ENCODE data around the gene ROBO2.

ROBO2 gene

GRCh38 chr3:77125966-77126365 is 86.1 kb downstream of the ROBO2 start:
- no peak for DNase-seq

GRCh38 chr3:77134769-77135168 is 94.9 kb downstream of the ROBO2 start:
- no peak for DNase-seq

- DNase-seq: no peak
Measured at GRCh38 chr3:77137559-77137958, 97.7 kb downstream of the ROBO2 start.

- no peak for DNase-seq
Measured at GRCh38 chr3:77139624-77140023, 99.7 kb downstream of the ROBO2 start.

GRCh38 chr3:77141423-77141822 is 101.5 kb downstream of the ROBO2 start:
- DNase-seq: no peak

- DNase-seq: no peak
Measured at GRCh38 chr3:77142578-77142977, 102.7 kb downstream of the ROBO2 start.

- no peak for DNase-seq
Measured at GRCh38 chr3:77146004-77146403, 106.1 kb downstream of the ROBO2 start.

GRCh38 chr3:77147836-77148578 is 108.1 kb downstream of the ROBO2 start:
- DNase-seq: peak; percentile 7 to 40

GRCh38 chr3:77149382-77149781 is 109.5 kb downstream of the ROBO2 start:
- DNase-seq: no peak

- no peak for DNase-seq
Measured at GRCh38 chr3:77150028-77150427, 110.1 kb downstream of the ROBO2 start.

GRCh38 chr3:77150759-77151158 is 110.9 kb downstream of the ROBO2 start:
- DNase-seq: no peak

- no peak for DNase-seq
Measured at GRCh38 chr3:77158730-77159581, 119.1 kb downstream of the ROBO2 start.

GRCh38 chr3:77160931-77161497 is 121.1 kb downstream of the ROBO2 start:
- no peak for DNase-seq

- no peak for DNase-seq
Measured at GRCh38 chr3:77169823-77170222, 129.9 kb downstream of the ROBO2 start.

- DNase-seq: no peak
Measured at GRCh38 chr3:77171026-77171425, 131.1 kb downstream of the ROBO2 start.

- DNase-seq: peak in 1 of 2 experiments; percentile 18
Measured at GRCh38 chr3:77179762-77180161, 139.9 kb downstream of the ROBO2 start.

- DNase-seq: no peak
Measured at GRCh38 chr3:77182341-77182740, 142.4 kb downstream of the ROBO2 start.

GRCh38 chr3:77186319-77186718 is 146.4 kb downstream of the ROBO2 start:
- DNase-seq: no peak

GRCh38 chr3:77186728-77187127 is 146.8 kb downstream of the ROBO2 start:
- DNase-seq: no peak

GRCh38 chr3:77188210-77188609 is 148.3 kb downstream of the ROBO2 start:
- DNase-seq: no peak

GRCh38 chr3:77189258-77189657 is 149.4 kb downstream of the ROBO2 start:
- DNase-seq: no peak

GRCh38 chr3:77189684-77190083 is 149.8 kb downstream of the ROBO2 start:
- no peak for DNase-seq

GRCh38 chr3:77190374-77190773 is 150.5 kb downstream of the ROBO2 start:
- no peak for DNase-seq

GRCh38 chr3:77191014-77191413 is 151.1 kb downstream of the ROBO2 start:
- DNase-seq: no peak
